K562 (cell line): ENCODE data around the gene NCOA1. TPM values are rescaled to one million over a fixed set of nuclear protein-coding genes. Genes with fewer than 3 reads are reported as not detected.
"Not testable (repeated sequence)": the region's sequence is repeated elsewhere in the genome, so short reads cannot be mapped to it uniquely, and the experiment has no call there.

Experiments
- ATAC-seq: fragments of 200-7000 bp; cut with Tn5 transposase; 3 replicates; pipeline ENCODE4 v1.9.1; 2020; ENCODE audit warnings: moderate library complexity
- BruUV-seq: library from RNA; stranded (reverse); fragments of 400-500 nt; replicated peaks from 2 replicates; lab custom pipeline; 2021; lab: Mats Ljungman, UMichigan
- CTCF ChIA-PET: fragments of 300-600 bp; formaldehyde crosslinking; extraction: SDS; loops from one replicate; lab custom pipeline; 2021; ENCODE audit warnings: low intra/inter-chr PET ratio; lab: Yijun Ruan, JAX
- POLR2A ChIA-PET: fragments of 300-600, 350-650 bp; sonication (Branson Sonifier 250); formaldehyde crosslinking; extraction: SDS; loops from one replicate; lab custom pipeline; 2021; ENCODE audit warnings: antibody characterized with exemption, inconsistent platforms; lab: Yijun Ruan, JAX
- DNase-seq, 4 experiments: peaks; one replicate each; pipeline versions ENCODE4 v3.0.0 to v3.0.0-alpha.2; 2011 to 2018; ENCODE audit warnings: low spot score in 3 of 4, mixed read lengths in 3 of 4; ENCODE audit errors: extremely low read depth in 1 of 4
- FAIRE-seq: peaks from 2 replicates; lab custom pipeline; 2011; peaks lifted over from hg19 to GRCh38; lab: Jason Lieb, UNC
- H2AFZ ChIP-seq: 2 replicates; pipeline ENCODE4 v1.6.0; 2011; ENCODE audit warnings: low read depth, low read length, control low read depth, inconsistent platforms
- H3K27ac ChIP-seq: fragments of 200-600 bp; 3 replicates; pipeline ENCODE4 v1.8.0; 2011; ENCODE audit warnings: low read depth, mild to moderate bottlenecking, control low read depth, inconsistent platforms, low read length, moderate library complexity, mixed read lengths; ENCODE audit errors: extremely low read depth
- H3K27me3 ChIP-seq, 2 experiments: fragments of 300-600 bp in 1 of 2; 2 replicates in 1 of 2; 3 replicates in 1 of 2; pipeline versions ENCODE4 v1.6.0 to v1.8.0; 2011; ENCODE audit warnings: inconsistent platforms in 2 of 2, low read length in 2 of 2, mild to moderate bottlenecking in 1 of 2, mixed read lengths in 1 of 2, moderate library complexity in 1 of 2; ENCODE audit not compliant: control insufficient read depth in 2 of 2, insufficient read depth in 2 of 2
- H3K36me3 ChIP-seq: fragments of 300-600 bp; 3 replicates; pipeline ENCODE4 v1.8.0; 2011; ENCODE audit warnings: mild to moderate bottlenecking, low read length, inconsistent platforms; ENCODE audit not compliant: control insufficient read depth, insufficient read depth
- H3K4me1 ChIP-seq, 2 experiments: fragments of 200-600 bp in 1 of 2; replicated peaks in 1 of 2; 2 replicates in 1 of 2; 3 replicates in 1 of 2; pipeline versions ENCODE4 v1.5.1 to v1.8.0; 2011; ENCODE audit warnings: inconsistent platforms in 2 of 2, low read length in 2 of 2, mild to moderate bottlenecking in 1 of 2, mixed read lengths in 1 of 2, moderate library complexity in 1 of 2; ENCODE audit not compliant: control insufficient read depth in 2 of 2, insufficient read depth in 2 of 2
- H3K4me2 ChIP-seq: 2 replicates; pipeline ENCODE4 v1.6.1; 2011; ENCODE audit warnings: low read length, control low read depth, inconsistent platforms, mixed read lengths; ENCODE audit not compliant: insufficient read depth
- H3K4me3 ChIP-seq: fragments of 200-600 bp; sonication (generic), shearing (Covaris generic); 2 replicates; pipeline ENCODE4 v1.5.1; 2016; ENCODE audit warnings: control low read depth, inconsistent platforms
- H3K79me2 ChIP-seq: fragments of 200-600 bp; 3 replicates; pipeline ENCODE4 v1.8.0; 2011; ENCODE audit warnings: low read length, inconsistent platforms; ENCODE audit not compliant: control insufficient read depth, insufficient read depth
- H3K9ac ChIP-seq, 2 experiments: 2 replicates each; pipeline versions ENCODE4 v1.6.0 to v1.6.1; 2011; ENCODE audit warnings: low read depth in 2 of 2, low read length in 2 of 2, control low read depth in 1 of 2, inconsistent platforms in 1 of 2, mild to moderate bottlenecking in 1 of 2, mixed read lengths in 1 of 2; ENCODE audit not compliant: insufficient read depth in 1 of 2
- H3K9me1 ChIP-seq: one replicate; pipeline ENCODE4 v1.6.0; 2011; ENCODE audit warnings: inconsistent platforms, mild to moderate bottlenecking, low read length, moderate library complexity; ENCODE audit not compliant: control insufficient read depth, insufficient read depth
- H3K9me3 ChIP-seq: replicated peaks from 2 replicates; pipeline ENCODE4 v1.5.1; 2011; ENCODE audit warnings: low read depth, low read length, inconsistent platforms; ENCODE audit not compliant: control insufficient read depth, insufficient read depth
- H4K20me1 ChIP-seq: replicated peaks from 2 replicates; pipeline ENCODE4 v1.6.1; 2011; ENCODE audit warnings: low read length, inconsistent platforms, mixed read lengths; ENCODE audit not compliant: control insufficient read depth, insufficient read depth
- BCOR ChIP-seq: fragments of 450-650 bp; IDR thresholded peaks from 2 replicates; pipeline ENCODE4 v1.6.1; 2016
- KDM1A ChIP-seq, 2 experiments: fragments of 450-650 bp; IDR thresholded peaks; 2 replicates each; pipeline ENCODE4 v1.6.1; 2016; ENCODE audit warnings: mild to moderate bottlenecking in 2 of 2
- ZNF146 ChIP-seq: IDR thresholded peaks from one replicate; pipeline ENCODE4 v1.6.1; 2018; ENCODE audit warnings: missing compliant biosample characterization; ENCODE audit not compliant: unreplicated experiment
- WGBS: fragments of 100-300 bp; shearing (Covaris generic); methylation state at CpG from one replicate; pipeline ENCODE4 v1.1.6; 2016; ENCODE audit warnings: low coverage, mixed read lengths; ENCODE audit not compliant: insufficient coverage; ENCODE audit errors: missing lambda C conversion rate; 5-methylcytosine and 5-hydroxymethylcytosine counted together
- in situ Hi-C: fragments of 300-500 bp; cut with MboI; formaldehyde crosslinking; loops from 4 replicates; pipeline ENCODE4 v1.15.0; 2018; ENCODE audit warnings: inconsistent platforms, mixed read lengths
- intact Hi-C: fragments of 100-400 bp; cut with micrococcal nuclease; formaldehyde crosslinking; loops from 2 replicates; pipeline ENCODE4 v1.14.2; 2022
- polyA plus RNA-seq, 8 experiments: library from polyadenylated mRNA; depleted of rRNA in 4 of 8; stranded (reverse) in 5 of 8; unstranded in 3 of 8; fragments of >200 nt; fragmentation: Nextera tagmentation in 2 of 8; fragmentation: Illumina TruSeq in 1 of 8; extraction: Ambion mirVana in 2 of 8; extraction: Trizol in 1 of 8; gene quantifications; 2 replicates each; pipeline versions ENCODE4 v1.2.1 to v1.2.3, GENCODE V29; 2011 to 2014; ENCODE audit warnings: inconsistent platforms in 1 of 8, missing spikeins in 1 of 8
- total RNA-seq, 7 experiments: library from RNA; depleted of rRNA in 6 of 7; stranded (reverse); fragments of >200 nt in 6 of 7; fragmentation: Illumina TruSeq in 2 of 7; extraction: Trizol in 2 of 7; gene quantifications; 2 replicates each; pipeline versions ENCODE4 v1.2.1 to v1.2.3, GENCODE V29; 2011 to 2021; ENCODE audit warnings: low replicate concordance in 1 of 7
- TF ChIP-seq, protein P1 (sequence below), 2 experiments: fragments of 450-650 bp; IDR thresholded peaks; 2 replicates each; pipeline ENCODE4 v1.6.1; 2018; ENCODE audit warnings: mild to moderate bottlenecking in 2 of 2, low read depth in 1 of 2; ENCODE audit not compliant: partially characterized antibody in 2 of 2

NCOA1 gene
- total and polyA plus RNA-seq, 9 of the 15 experiments (the other 6 are each of a cell fraction or from before 2014, with no cell fraction given) = 4.9 to 25.7 (median 17.0) TPM

DNA sequence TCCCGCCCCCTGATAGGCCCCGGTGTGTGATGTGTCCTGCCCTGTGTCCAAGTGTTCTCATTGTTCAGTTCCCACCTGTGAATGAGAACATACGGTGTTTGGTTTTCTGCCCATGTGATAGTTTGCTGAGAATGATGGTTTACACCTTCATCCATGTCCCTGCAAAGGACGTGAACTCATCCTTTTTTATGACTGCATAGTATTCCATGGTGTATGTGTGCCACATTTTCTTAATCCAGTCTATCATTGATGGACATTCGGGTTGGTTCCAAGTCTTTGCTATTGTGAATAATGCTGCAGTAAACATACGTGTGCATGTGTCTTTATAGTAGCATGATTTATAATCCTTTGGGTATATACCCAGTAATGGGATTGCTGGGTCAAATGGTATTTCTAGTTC is 40.6 kb downstream of the NCOA1 start:
- POLR2A ChIA-PET, ATAC-seq, H3K9me1 ChIP-seq, intact Hi-C loops, H3K4me1 ChIP-seq, FAIRE-seq, H3K9ac ChIP-seq, H3K4me3 ChIP-seq, H4K20me1 ChIP-seq, H3K36me3 ChIP-seq, H3K9me3 ChIP-seq, DNase-seq, in situ Hi-C loops, H3K27ac ChIP-seq, CTCF ChIA-PET, BruUV-seq, H3K27me3 ChIP-seq, H3K4me2 ChIP-seq, H2AFZ ChIP-seq: not testable (repeated sequence)
- 0 out of 4 replicates have a peak, but pooled peaks of 1 of the 2 experiments have one; percentile 32 for TF ChIP-seq KDM1A (IDR thresholded peaks at IDR 0.05)
- peak; percentile 89 for TF ChIP-seq ZNF146 (CRISPR knock-in tag)
- TF ChIP-seq BCOR = peak; percentile 58; the same call in 1 of the 2 replicates
- H3K79me2 ChIP-seq = peaks cover 31% of the 10 kb centered on the region
- WGBS = 88% methylated on average over 6 of the region's 6 CpGs

DNA sequence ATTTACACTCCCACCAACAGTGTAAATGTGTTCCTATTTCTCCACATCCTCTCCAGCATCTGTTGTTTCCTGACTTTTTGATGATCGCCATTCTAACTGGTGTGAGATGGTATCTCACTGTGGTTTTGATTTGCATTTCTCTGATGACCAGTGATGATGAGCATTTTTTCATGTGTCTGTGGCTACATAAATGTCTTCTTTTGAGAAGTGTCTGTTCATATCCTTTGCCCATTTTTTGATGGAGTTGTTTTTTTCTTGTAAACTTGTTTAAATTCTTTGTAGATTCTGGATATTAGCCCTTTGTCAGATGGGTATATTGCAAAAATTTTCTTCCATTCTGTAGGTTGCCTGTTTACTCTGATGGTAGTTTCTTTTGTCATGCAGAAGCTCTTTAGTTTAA is 41.0 kb downstream of the NCOA1 start:
- DNase-seq, in situ Hi-C loops, H3K36me3 ChIP-seq, H4K20me1 ChIP-seq: not testable (repeated sequence)
- TF ChIP-seq, protein P1, sequence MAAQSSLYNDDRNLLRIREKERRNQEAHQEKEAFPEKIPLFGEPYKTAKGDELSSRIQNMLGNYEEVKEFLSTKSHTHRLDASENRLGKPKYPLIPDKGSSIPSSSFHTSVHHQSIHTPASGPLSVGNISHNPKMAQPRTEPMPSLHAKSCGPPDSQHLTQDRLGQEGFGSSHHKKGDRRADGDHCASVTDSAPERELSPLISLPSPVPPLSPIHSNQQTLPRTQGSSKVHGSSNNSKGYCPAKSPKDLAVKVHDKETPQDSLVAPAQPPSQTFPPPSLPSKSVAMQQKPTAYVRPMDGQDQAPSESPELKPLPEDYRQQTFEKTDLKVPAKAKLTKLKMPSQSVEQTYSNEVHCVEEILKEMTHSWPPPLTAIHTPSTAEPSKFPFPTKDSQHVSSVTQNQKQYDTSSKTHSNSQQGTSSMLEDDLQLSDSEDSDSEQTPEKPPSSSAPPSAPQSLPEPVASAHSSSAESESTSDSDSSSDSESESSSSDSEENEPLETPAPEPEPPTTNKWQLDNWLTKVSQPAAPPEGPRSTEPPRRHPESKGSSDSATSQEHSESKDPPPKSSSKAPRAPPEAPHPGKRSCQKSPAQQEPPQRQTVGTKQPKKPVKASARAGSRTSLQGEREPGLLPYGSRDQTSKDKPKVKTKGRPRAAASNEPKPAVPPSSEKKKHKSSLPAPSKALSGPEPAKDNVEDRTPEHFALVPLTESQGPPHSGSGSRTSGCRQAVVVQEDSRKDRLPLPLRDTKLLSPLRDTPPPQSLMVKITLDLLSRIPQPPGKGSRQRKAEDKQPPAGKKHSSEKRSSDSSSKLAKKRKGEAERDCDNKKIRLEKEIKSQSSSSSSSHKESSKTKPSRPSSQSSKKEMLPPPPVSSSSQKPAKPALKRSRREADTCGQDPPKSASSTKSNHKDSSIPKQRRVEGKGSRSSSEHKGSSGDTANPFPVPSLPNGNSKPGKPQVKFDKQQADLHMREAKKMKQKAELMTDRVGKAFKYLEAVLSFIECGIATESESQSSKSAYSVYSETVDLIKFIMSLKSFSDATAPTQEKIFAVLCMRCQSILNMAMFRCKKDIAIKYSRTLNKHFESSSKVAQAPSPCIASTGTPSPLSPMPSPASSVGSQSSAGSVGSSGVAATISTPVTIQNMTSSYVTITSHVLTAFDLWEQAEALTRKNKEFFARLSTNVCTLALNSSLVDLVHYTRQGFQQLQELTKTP (IDR thresholded peaks at IDR 0.05; ENCODE audit: low read depth in 1 of 2, partially characterized antibody in 2 of 2) = peak in 1 of 2 experiments; percentile 91
- TF ChIP-seq, all 486 proteins: peak for 1; not testable (repeated sequence) for 485
- H3K4me2 ChIP-seq, H3K4me3 ChIP-seq, H2AFZ ChIP-seq, H3K4me1 ChIP-seq, intact Hi-C loops, H3K27me3 ChIP-seq, CTCF ChIA-PET, ATAC-seq, H3K9me1 ChIP-seq, POLR2A ChIA-PET, H3K27ac ChIP-seq, BruUV-seq, H3K9ac ChIP-seq, FAIRE-seq, H3K9me3 ChIP-seq: not testable (repeated sequence)
- peaks cover 30% of the 10 kb centered on the region for H3K79me2 ChIP-seq
- 50% methylated on average over 1 of the region's 1 CpG for WGBS

DNA sequence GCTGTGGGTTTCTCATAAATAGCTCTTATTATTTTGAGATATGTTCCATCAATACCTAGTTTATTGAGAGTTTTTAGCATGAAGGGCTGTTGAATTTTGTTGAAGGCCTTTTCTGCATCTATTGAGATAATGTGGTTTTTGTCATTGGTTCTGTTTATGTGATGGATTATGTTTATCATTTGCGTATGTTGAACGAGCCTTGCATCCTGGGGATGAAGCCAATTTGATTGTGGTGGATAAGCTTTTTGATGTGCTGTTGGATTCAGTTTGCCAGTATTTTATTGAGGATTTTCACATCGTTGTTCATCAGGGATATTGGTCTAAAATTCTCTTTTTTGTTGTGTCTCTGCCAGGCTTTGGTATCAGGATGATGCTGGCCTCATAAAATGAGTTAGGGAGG is 42.5 kb downstream of the NCOA1 start:
- CTCF ChIA-PET, H3K36me3 ChIP-seq, BruUV-seq, intact Hi-C loops, H3K4me2 ChIP-seq, ATAC-seq, H4K20me1 ChIP-seq, H3K4me3 ChIP-seq, FAIRE-seq, H3K27ac ChIP-seq, H2AFZ ChIP-seq, H3K9me1 ChIP-seq, H3K27me3 ChIP-seq, H3K9me3 ChIP-seq, DNase-seq, POLR2A ChIA-PET, in situ Hi-C loops, H3K9ac ChIP-seq, H3K4me1 ChIP-seq: not testable (repeated sequence)
- 83% methylated on average over 3 of the region's 3 CpGs for WGBS
- H3K79me2 ChIP-seq = peaks cover 24% of the 10 kb centered on the region
